NT2/D1 (cell line): ENCODE results near the gene FRG1.

Experiments used
- YY1 ChIP-seq: IDR thresholded peaks from 2 replicates; pipeline ENCODE4 v1.6.1; 2011; ENCODE audit not compliant: insufficient read length, insufficient read depth
- ZNF274 ChIP-seq: IDR thresholded peaks from 2 replicates; pipeline ENCODE4 v1.6.1; 2011; ENCODE audit warnings: mild to moderate bottlenecking, low read depth, low read length

- TF ChIP-seq ZNF274 (no peak), YY1 (no peak)
These were observed 28.5 kb upstream of the FRG1 start for GRCh38 chr4:189912170-189912569.
